Fibroblast of gingiva (primary cell): ENCODE data around the gene NDC1.

Experiments
- DNase-seq: peaks from one replicate; pipeline ENCODE4 v3.0.0-alpha.2; 2011; ENCODE audit warnings: low read depth

Gene NDC1

GRCh38 chr1:53731043-53731600, 107.0 kb downstream of the NDC1 start:
- no peak for DNase-seq

- peak; percentile 87 for DNase-seq
Measured at GRCh38 chr1:53730224-53730865, 107.8 kb downstream of the NDC1 start.

GRCh38 chr1:53729456-53730223, 108.5 kb downstream of the NDC1 start:
- no peak for DNase-seq

GRCh38 chr1:53728702-53729455, 109.2 kb downstream of the NDC1 start:
- no peak for DNase-seq

GRCh38 chr1:53728196-53728595, 109.9 kb downstream of the NDC1 start:
- DNase-seq: no peak

GRCh38 chr1:53727461-53728092, 110.5 kb downstream of the NDC1 start:
- no peak for DNase-seq

GRCh38 chr1:53726009-53726600, 112.0 kb downstream of the NDC1 start:
- DNase-seq: no peak

- no peak for DNase-seq
Measured at GRCh38 chr1:53725238-53725689, 112.8 kb downstream of the NDC1 start.

- peak; percentile 88 for DNase-seq
Measured at GRCh38 chr1:53722025-53722424, 116.1 kb downstream of the NDC1 start.

- DNase-seq: no peak
Measured at GRCh38 chr1:53721088-53721487, 117.0 kb downstream of the NDC1 start.

GRCh38 chr1:53719469-53719868, 118.6 kb downstream of the NDC1 start:
- no peak for DNase-seq

- no peak for DNase-seq
Measured at GRCh38 chr1:53718443-53718842, 119.7 kb downstream of the NDC1 start.

GRCh38 chr1:53717025-53717804, 120.9 kb downstream of the NDC1 start:
- DNase-seq: no peak

GRCh38 chr1:53716150-53716549, 121.9 kb downstream of the NDC1 start:
- no peak for DNase-seq

GRCh38 chr1:53715478-53715877, 122.6 kb downstream of the NDC1 start:
- no peak for DNase-seq
